AG04450 (cell line): Measurements from ENCODE around the gene RHBDD1. TPM values are rescaled to one million over a fixed set of nuclear protein-coding genes. Genes with fewer than 3 reads are reported as not detected.
"Not testable (repeated sequence)": the region's sequence is repeated elsewhere in the genome, so short reads cannot be mapped to it uniquely, and the experiment has no call there.

Experiments
- CTCF ChIA-PET: fragments of 300-600, 350-600 bp; formaldehyde crosslinking; extraction: SDS; loops from one replicate; lab custom pipeline; 2022; ENCODE audit warnings: antibody characterized with exemption, inconsistent platforms; lab: Charles Lee
- POLR2A ChIA-PET: fragments of 350-600 bp; formaldehyde crosslinking; extraction: SDS; loops from one replicate; lab custom pipeline; 2021; ENCODE audit warnings: antibody characterized with exemption, inconsistent platforms; lab: Yijun Ruan, JAX
- DNase-seq: peaks from one replicate; pipeline ENCODE4 v3.0.0-alpha.2; 2011; ENCODE audit warnings: low read depth, low spot score
- H3K27ac ChIP-seq: one replicate; pipeline ENCODE4 v1.5.1; 2012; ENCODE audit warnings: low read depth, low read length, control low read depth
- H3K27me3 ChIP-seq: one replicate; pipeline ENCODE4 v1.6.0; 2012; ENCODE audit warnings: low read length; ENCODE audit not compliant: control insufficient read depth, insufficient read depth
- H3K4me3 ChIP-seq: 2 replicates; pipeline ENCODE4 v1.5.1; 2011; ENCODE audit warnings: mild to moderate bottlenecking, low read depth, low read length, control low read depth
- H3K9me3 ChIP-seq: 2 replicates; pipeline ENCODE4 v1.5.1; 2012; ENCODE audit warnings: low read length; ENCODE audit not compliant: control insufficient read depth, insufficient read depth
- polyA plus RNA-seq: library from polyadenylated mRNA; depleted of rRNA; stranded (reverse); fragments of >200 nt; gene quantifications from 2 replicates; pipeline ENCODE4 v1.2.3, GENCODE V29; 2011
- TF ChIP-seq, protein P1 (sequence below): IDR thresholded peaks from 2 replicates; pipeline ENCODE4 v1.5.1; 2011; ENCODE audit warnings: low read depth, low read length, control low read depth, inconsistent platforms

RHBDD1 gene
- polyA plus RNA-seq, 1 experiment, result 48.7 TPM

DNA sequence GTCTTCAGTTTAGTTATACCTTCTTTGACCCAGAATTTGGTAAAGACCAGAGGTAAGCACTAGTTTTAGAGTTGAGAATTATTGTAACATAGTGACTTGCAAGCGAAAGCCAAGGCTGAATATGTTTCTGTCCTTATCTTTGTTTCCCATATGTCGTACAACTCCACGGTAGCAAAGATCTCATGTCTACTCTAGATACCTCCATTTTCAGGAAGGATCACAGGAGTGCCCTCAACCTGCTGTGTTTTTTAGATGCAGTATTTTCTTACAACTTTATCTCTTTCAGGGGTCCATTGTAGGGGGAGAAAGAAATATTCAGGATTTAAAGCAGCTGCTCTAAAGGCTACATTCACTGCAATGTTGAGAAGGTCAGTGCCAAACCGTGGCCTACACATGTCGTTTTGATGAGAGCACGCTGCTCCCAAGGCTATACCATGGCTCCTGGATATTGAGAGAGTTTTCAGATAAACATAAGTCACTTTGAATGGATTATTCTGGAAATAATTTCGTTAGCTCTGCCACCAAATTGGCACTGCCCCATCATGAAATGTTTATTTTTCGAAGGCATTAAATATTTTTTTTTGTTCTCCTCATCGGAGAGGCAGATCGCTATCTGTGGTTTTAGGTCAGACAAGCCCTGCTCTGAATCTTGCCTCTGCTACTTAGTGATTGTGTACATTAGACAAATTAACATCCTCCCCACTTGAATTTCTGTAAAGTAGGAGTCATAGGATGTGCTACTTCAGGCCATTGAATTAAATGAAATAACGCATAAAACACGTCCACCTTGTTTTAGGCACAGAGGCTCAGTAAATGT is 2.1 kb downstream of the RHBDD1 start:
- no peak for DNase-seq
- Histone ChIP-seq H3K27ac (no peak overlapping the region), H3K9me3 (peaks cover 7% of the 10 kb centered on the region), H3K27me3 (no peaks in the 10 kb centered on the region), H3K4me3 (no peak overlapping the region)
- POLR2A ChIA-PET, result no interaction called here
- CTCF ChIA-PET, result interaction anchor here (1.0 to 1.7 kb wide), 2 partner anchors 35 to 269 kb away, joined by 4 to 5 read pairs; no protein-coding TSS in a partner anchor
- TF ChIP-seq, protein P1, sequence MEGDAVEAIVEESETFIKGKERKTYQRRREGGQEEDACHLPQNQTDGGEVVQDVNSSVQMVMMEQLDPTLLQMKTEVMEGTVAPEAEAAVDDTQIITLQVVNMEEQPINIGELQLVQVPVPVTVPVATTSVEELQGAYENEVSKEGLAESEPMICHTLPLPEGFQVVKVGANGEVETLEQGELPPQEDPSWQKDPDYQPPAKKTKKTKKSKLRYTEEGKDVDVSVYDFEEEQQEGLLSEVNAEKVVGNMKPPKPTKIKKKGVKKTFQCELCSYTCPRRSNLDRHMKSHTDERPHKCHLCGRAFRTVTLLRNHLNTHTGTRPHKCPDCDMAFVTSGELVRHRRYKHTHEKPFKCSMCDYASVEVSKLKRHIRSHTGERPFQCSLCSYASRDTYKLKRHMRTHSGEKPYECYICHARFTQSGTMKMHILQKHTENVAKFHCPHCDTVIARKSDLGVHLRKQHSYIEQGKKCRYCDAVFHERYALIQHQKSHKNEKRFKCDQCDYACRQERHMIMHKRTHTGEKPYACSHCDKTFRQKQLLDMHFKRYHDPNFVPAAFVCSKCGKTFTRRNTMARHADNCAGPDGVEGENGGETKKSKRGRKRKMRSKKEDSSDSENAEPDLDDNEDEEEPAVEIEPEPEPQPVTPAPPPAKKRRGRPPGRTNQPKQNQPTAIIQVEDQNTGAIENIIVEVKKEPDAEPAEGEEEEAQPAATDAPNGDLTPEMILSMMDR, result no peak

DNA sequence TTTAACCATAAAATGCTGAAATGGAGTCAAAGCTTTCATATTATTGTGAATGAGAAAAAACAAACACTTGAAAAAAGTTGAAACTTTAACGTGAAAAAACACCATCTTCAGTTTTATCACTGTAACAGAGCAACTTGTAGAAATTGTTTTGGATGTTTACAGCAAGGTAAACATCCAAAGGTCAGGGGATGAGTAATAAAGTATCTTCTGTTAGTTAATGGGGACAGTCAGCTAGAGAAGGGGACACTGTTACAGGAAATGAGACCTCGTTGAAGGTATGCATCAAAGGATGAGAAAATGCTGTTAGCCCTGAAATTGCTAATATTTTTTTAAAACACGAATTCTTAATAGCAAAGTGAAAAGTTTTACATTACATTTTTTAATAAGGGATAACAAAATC is 2.9 kb downstream of the RHBDD1 start:
- POLR2A ChIA-PET, result no interaction called here
- H3K27ac ChIP-seq, result no peak overlapping the region
- CTCF ChIA-PET, result interaction anchor here (1.7 kb wide), 1 partner anchor 36 kb away, joined by 5 read pairs; no protein-coding TSS in a partner anchor

DNA sequence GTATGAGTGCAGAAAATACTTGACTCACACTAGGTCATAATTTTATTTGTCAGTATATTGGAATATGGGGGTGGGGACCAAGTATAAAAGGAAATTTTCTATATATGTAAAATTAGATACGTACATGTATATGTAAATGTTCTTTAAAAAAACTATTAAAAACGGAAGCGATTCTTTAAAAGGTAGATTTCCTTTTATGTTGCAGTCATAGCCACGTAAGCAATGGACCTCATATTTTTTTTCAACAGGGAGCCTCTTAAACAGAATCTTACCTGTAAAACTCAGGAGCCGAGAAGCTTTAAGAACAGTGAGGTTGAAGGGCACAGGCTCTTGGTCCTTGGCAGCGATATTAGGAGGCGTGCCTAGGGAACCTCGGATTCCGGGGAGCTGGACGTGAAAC is 3.3 kb downstream of the RHBDD1 start:
- TF ChIP-seq, protein P1, result no peak
- Histone ChIP-seq H3K27me3 (no peaks in the 10 kb centered on the region), H3K4me3 (no peak overlapping the region), H3K9me3 (peaks cover 7% of the 10 kb centered on the region), H3K27ac (no peak overlapping the region)
- POLR2A ChIA-PET, result no interaction called here
- no peak for DNase-seq
- CTCF ChIA-PET, result no interaction called here

More for the DNA sequence above, 2.9 kb downstream of the RHBDD1 start:
- DNase-seq, result no peak
- H3K27me3 ChIP-seq, result no peaks in the 10 kb centered on the region
- H3K4me3 ChIP-seq, result no peak overlapping the region
- TF ChIP-seq, protein P1, result no peak
- H3K9me3 ChIP-seq, result peaks cover 7% of the 10 kb centered on the region

DNA sequence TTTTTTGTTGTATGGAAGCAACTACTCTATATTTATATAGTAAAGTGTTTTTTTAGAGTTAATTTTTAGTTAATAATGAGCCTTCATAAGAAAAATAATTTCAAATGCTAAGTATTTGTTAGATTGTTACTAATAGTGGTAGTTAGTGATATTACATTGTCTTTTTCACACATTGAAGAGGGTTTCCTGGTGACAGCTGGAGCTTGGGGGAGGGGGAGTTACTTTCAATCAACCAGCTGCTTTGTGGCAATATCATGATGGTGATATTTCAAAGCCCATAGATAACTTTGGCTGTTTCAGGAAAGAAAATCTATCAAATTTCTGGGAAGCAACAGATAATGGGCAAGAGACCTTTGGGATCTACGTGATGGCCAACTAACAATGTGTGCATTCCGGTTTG is 4.1 kb downstream of the RHBDD1 start:
- Histone ChIP-seq H3K9me3 (peaks cover 4% of the 10 kb centered on the region), H3K4me3 (no peak overlapping the region), H3K27ac (no peak overlapping the region), H3K27me3 (no peaks in the 10 kb centered on the region)
- ChIA-PET POLR2A (no interaction called here), CTCF (no interaction called here)
- TF ChIP-seq, protein P1, result no peak
- no peak for DNase-seq

DNA sequence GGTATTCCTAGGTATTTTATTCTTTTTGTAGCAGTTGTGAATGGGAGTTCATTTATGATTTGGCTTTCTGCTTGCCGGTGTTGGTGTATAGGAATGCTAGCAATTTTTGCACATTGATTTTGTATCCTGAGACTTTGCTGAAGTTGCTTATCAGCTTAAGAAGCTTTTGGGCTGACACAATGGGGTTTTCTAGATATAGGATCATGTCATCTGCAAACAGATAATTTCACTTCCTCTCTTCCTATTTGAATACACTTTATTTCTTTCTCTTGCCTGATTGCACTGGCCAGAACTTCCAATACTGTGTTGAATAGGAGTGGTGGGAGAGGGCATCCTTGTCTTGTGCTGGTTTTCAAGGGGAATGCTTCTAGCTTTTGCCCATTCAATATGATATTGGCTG is 7.1 kb downstream of the RHBDD1 start:
- H3K27ac ChIP-seq, DNase-seq, H3K27me3 ChIP-seq, H3K4me3 ChIP-seq, H3K9me3 ChIP-seq, CTCF ChIA-PET, POLR2A ChIA-PET: not testable (repeated sequence)
